GM19397 (cell line): ENCODE data around the gene CAMK2A.

ENCODE experiments used
- ATAC-seq: cut with Tn5 transposase; IDR thresholded peaks from one replicate; pipeline ENCODE4 v1.9.1; 2021; ENCODE audit warnings: mild to moderate bottlenecking, moderate library complexity; ENCODE audit not compliant: unreplicated experiment

Gene CAMK2A

GRCh38 chr5:150172145-150172544 lies 117.4 kb downstream of the CAMK2A start:
- no peak for ATAC-seq
